H9 (cell line): ENCODE data around the gene KIAA1549. TPM values are rescaled to one million over a fixed set of nuclear protein-coding genes. Genes with fewer than 3 reads are reported as not detected.

Source experiments
- DNase-seq: peaks from one replicate; pipeline ENCODE4 v3.0.0-alpha.2; 2017
- H2AFZ ChIP-seq: one replicate; pipeline ENCODE4 v1.6.1; 2013; ENCODE audit warnings: mild to moderate bottlenecking, low read length, control low read depth, moderate library complexity
- H2AK5ac ChIP-seq: 2 replicates; pipeline ENCODE4 v1.6.1; 2013; ENCODE audit warnings: low read length, control low read depth, mixed read lengths; ENCODE audit not compliant: insufficient read length
- H2BK120ac ChIP-seq: one replicate; pipeline ENCODE4 v1.6.1; 2013; ENCODE audit warnings: low read depth, mild to moderate bottlenecking, low read length, control low read depth, inconsistent platforms; ENCODE audit not compliant: poor library complexity, severe bottlenecking
- H2BK12ac ChIP-seq: 2 replicates; pipeline ENCODE4 v1.6.1; 2013; ENCODE audit warnings: low read length, control low read depth, mixed read lengths, low read depth; ENCODE audit not compliant: insufficient read length
- H2BK15ac ChIP-seq: 2 replicates; pipeline ENCODE4 v1.6.1; 2013; ENCODE audit warnings: low read depth, low read length, control low read depth
- H2BK20ac ChIP-seq: one replicate; pipeline ENCODE4 v1.6.1; 2013; ENCODE audit warnings: low read depth, mild to moderate bottlenecking, low read length, control low read depth, inconsistent platforms; ENCODE audit not compliant: poor library complexity, severe bottlenecking
- H2BK5ac ChIP-seq: 2 replicates; pipeline ENCODE4 v1.6.1; 2013; ENCODE audit warnings: low read length, control low read depth, mixed read lengths; ENCODE audit not compliant: insufficient read length
- H3K14ac ChIP-seq: 2 replicates; pipeline ENCODE4 v1.6.1; 2013; ENCODE audit warnings: low read length, control low read depth; ENCODE audit not compliant: insufficient read depth
- H3K18ac ChIP-seq: 2 replicates; pipeline ENCODE4 v1.6.1; 2013; ENCODE audit warnings: low read depth, mild to moderate bottlenecking, mixed read lengths, low read length, control low read depth; ENCODE audit not compliant: insufficient read length
- H3K23ac ChIP-seq: 2 replicates; pipeline ENCODE4 v1.6.1; 2013; ENCODE audit warnings: low read length, control low read depth, mixed read lengths, low read depth; ENCODE audit not compliant: insufficient read length
- H3K23me2 ChIP-seq: 2 replicates; pipeline ENCODE4 v1.6.1; 2013; ENCODE audit warnings: low read depth, mild to moderate bottlenecking, mixed read lengths, low read length, control low read depth; ENCODE audit not compliant: insufficient read length, poor library complexity, severe bottlenecking
- H3K27ac ChIP-seq: 2 replicates; pipeline ENCODE4 v1.5.1; 2013; ENCODE audit warnings: low read length, control low read depth, mixed read lengths, low read depth; ENCODE audit not compliant: insufficient read length
- H3K27me3 ChIP-seq: 2 replicates; pipeline ENCODE4 v1.6.1; 2013; ENCODE audit warnings: low read length, control low read depth, inconsistent platforms; ENCODE audit not compliant: insufficient read depth
- H3K4ac ChIP-seq: 2 replicates; pipeline ENCODE4 v1.6.1; 2013; ENCODE audit warnings: low read depth, mild to moderate bottlenecking, control low read depth, inconsistent platforms, low read length, moderate library complexity
- H3K4me1 ChIP-seq: 2 replicates; pipeline ENCODE4 v1.6.1; 2013; ENCODE audit warnings: low read length, control low read depth, inconsistent platforms; ENCODE audit not compliant: insufficient read depth
- H3K4me2 ChIP-seq: 2 replicates; pipeline ENCODE4 v1.6.1; 2013; ENCODE audit warnings: low read length, control low read depth, mixed read lengths; ENCODE audit not compliant: insufficient read length, insufficient read depth
- H3K56ac ChIP-seq: 2 replicates; pipeline ENCODE4 v1.6.1; 2013; ENCODE audit warnings: low read depth, mild to moderate bottlenecking, mixed read lengths, low read length, control low read depth; ENCODE audit not compliant: insufficient read length
- H3K79me1 ChIP-seq: 2 replicates; pipeline ENCODE4 v1.6.1; 2013; ENCODE audit warnings: low read depth, mild to moderate bottlenecking, moderate library complexity, low read length, control low read depth, inconsistent platforms; ENCODE audit not compliant: insufficient read depth, poor library complexity, severe bottlenecking
- H3K79me2 ChIP-seq: 2 replicates; pipeline ENCODE4 v1.6.1; 2013; ENCODE audit warnings: low read length, control low read depth, inconsistent platforms; ENCODE audit not compliant: insufficient read depth
- H3K9ac ChIP-seq: 2 replicates; pipeline ENCODE4 v1.6.1; 2013; ENCODE audit warnings: low read length, control low read depth, mixed read lengths; ENCODE audit not compliant: insufficient read length; ENCODE audit errors: extremely low read depth
- H3K9me3 ChIP-seq: one replicate; pipeline ENCODE4 v1.6.1; 2013; ENCODE audit warnings: low read depth, low read length, inconsistent platforms; ENCODE audit not compliant: control insufficient read depth
- H3T11ph ChIP-seq: one replicate; pipeline ENCODE4 v1.6.1; 2013; ENCODE audit warnings: mild to moderate bottlenecking, low read length, control low read depth, inconsistent platforms
- H4K20me1 ChIP-seq: one replicate; pipeline ENCODE4 v1.6.1; 2013; ENCODE audit not compliant: control insufficient read depth, insufficient read length, insufficient read depth
- H4K5ac ChIP-seq: 2 replicates; pipeline ENCODE4 v1.6.1; 2013; ENCODE audit warnings: low read depth, mild to moderate bottlenecking, mixed read lengths, low read length, control low read depth; ENCODE audit not compliant: insufficient read length
- H4K8ac ChIP-seq: replicated peaks from 2 replicates; pipeline ENCODE4 v1.6.1; 2013; ENCODE audit warnings: low read length, control low read depth, mixed read lengths, low read depth; ENCODE audit not compliant: insufficient read length
- H4K91ac ChIP-seq: 2 replicates; pipeline ENCODE4 v1.6.1; 2013; ENCODE audit warnings: low read depth, mild to moderate bottlenecking, moderate library complexity, mixed read lengths, low read length, control low read depth; ENCODE audit not compliant: insufficient read length
- H3K27ac Mint-ChIP-seq, 3 experiments: 2 replicates in 2 of 3; 3 replicates in 1 of 3; pipeline ENCODE4 v1.8.0; 2020 to 2021; ENCODE audit warnings: mixed read lengths in 3 of 3, mild to moderate bottlenecking in 1 of 3, moderate library complexity in 1 of 3
- H3K27me3 Mint-ChIP-seq: 2 replicates; pipeline ENCODE4 v1.8.0; 2021; ENCODE audit warnings: low read depth, mild to moderate bottlenecking, moderate library complexity, mixed read lengths
- H3K36me3 Mint-ChIP-seq, 3 experiments: 2 replicates in 2 of 3; 3 replicates in 1 of 3; pipeline ENCODE4 v1.8.0; 2020 to 2021; ENCODE audit warnings: low read depth in 3 of 3, mixed read lengths in 3 of 3; ENCODE audit not compliant: insufficient read depth in 1 of 3
- H3K4me1 Mint-ChIP-seq, 2 experiments: 2 replicates each; pipeline ENCODE4 v1.8.0; 2020; ENCODE audit warnings: mixed read lengths in 2 of 2
- H3K4me3 Mint-ChIP-seq, 2 experiments: 2 replicates in 1 of 2; 3 replicates in 1 of 2; pipeline ENCODE4 v1.8.0; 2020 to 2021; ENCODE audit warnings: mild to moderate bottlenecking in 2 of 2, mixed read lengths in 2 of 2, moderate library complexity in 1 of 2
- H3K9me3 Mint-ChIP-seq, 2 experiments: 2 replicates in 1 of 2; 3 replicates in 1 of 2; pipeline ENCODE4 v1.8.0; 2020; ENCODE audit warnings: mild to moderate bottlenecking in 2 of 2, mixed read lengths in 2 of 2, moderate library complexity in 1 of 2
- WGBS: extraction: QIAGEN DNeasy Blood & Tissue Kit; methylation state at CpG from one replicate; pipeline ENCODE4 v1.1.7; 2013; ENCODE audit warnings: missing lambda C conversion rate, low lambda C conversion rate, mixed read lengths; ENCODE audit not compliant: insufficient read length; ENCODE audit errors: extremely low coverage; 5-methylcytosine and 5-hydroxymethylcytosine counted together
- total RNA-seq: library from RNA; stranded (reverse); gene quantifications from 2 replicates; pipeline ENCODE4 v1.2.1, GENCODE V29; 2021
- TF ChIP-seq, protein P1 (sequence below): fragments of 200-600 bp; sonication (generic); conservative IDR thresholded peaks from 3 replicates; pipeline ENCODE4 v1.8.0; 2021; ENCODE audit warnings: antibody characterized with exemption, mild to moderate bottlenecking

KIAA1549 gene
- total RNA-seq, 1 experiment from 2014 or later, result 11.9 TPM

DNA sequence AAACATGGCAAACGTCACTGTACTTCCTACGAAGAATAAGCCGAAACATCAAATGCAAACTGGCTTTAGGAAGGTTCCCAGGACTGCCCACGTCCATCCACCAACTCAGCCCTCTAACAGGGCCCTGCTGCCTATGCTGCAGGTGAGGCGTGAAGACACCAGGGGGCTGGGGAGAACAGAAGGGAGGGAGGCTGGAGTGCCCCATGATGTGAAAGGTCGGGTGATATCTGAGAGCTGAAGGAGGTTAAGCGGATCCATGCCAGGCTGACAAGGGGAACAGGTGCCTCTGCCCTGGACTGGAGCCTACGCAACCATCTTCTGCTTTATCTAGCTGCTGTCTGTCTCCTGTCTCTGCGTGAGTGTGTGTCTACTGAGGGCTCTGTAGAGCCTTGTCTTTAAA is 143.0 kb downstream of the KIAA1549 start:
- Histone ChIP-seq H2BK12ac (no peak overlapping the region), H3K4me1 (no peaks in the 10 kb centered on the region), H2BK5ac (no peak overlapping the region), H3K4ac (no peak overlapping the region), H3K4me2 (no peak overlapping the region), H3K23ac (no peak overlapping the region), H3K18ac (no peak overlapping the region), H4K20me1 (no peaks in the 10 kb centered on the region), H3K14ac (no peak overlapping the region), H3K9ac (no peak overlapping the region), H4K8ac (no peak overlapping the region), H4K5ac (no peak overlapping the region), H3K9me3 (no peaks in the 10 kb centered on the region), H3K79me2 (no peaks in the 10 kb centered on the region), H3K27me3 (no peaks in the 10 kb centered on the region), H3K23me2 (no peaks in the 10 kb centered on the region), H2AK5ac (no peak overlapping the region), H2BK20ac (no peak overlapping the region), H3T11ph (no peak overlapping the region), H3K27ac (no peak overlapping the region), H2BK120ac (no peak overlapping the region), H3K79me1 (no peaks in the 10 kb centered on the region), H3K56ac (no peak overlapping the region), H4K91ac (no peak overlapping the region), H2AFZ (no peak overlapping the region), H2BK15ac (no peak overlapping the region)
- no CpG with 5 or more reads among the region's 9 CpGs for WGBS
- no peak overlapping the region for H3K27ac Mint-ChIP-seq
- H3K27me3 Mint-ChIP-seq, result no peaks in the 10 kb centered on the region
- peaks cover 4 to 8% of the 10 kb centered on the region in 2 experiments; a peak in 2 of 4 replicates for H3K4me1 Mint-ChIP-seq
- DNase-seq, result no peak
- peaks cover 9 to 38% (median 19%) of the 10 kb centered on the region in 3 experiments; a peak in 6 of 7 replicates for H3K36me3 Mint-ChIP-seq
- TF ChIP-seq, protein P1, sequence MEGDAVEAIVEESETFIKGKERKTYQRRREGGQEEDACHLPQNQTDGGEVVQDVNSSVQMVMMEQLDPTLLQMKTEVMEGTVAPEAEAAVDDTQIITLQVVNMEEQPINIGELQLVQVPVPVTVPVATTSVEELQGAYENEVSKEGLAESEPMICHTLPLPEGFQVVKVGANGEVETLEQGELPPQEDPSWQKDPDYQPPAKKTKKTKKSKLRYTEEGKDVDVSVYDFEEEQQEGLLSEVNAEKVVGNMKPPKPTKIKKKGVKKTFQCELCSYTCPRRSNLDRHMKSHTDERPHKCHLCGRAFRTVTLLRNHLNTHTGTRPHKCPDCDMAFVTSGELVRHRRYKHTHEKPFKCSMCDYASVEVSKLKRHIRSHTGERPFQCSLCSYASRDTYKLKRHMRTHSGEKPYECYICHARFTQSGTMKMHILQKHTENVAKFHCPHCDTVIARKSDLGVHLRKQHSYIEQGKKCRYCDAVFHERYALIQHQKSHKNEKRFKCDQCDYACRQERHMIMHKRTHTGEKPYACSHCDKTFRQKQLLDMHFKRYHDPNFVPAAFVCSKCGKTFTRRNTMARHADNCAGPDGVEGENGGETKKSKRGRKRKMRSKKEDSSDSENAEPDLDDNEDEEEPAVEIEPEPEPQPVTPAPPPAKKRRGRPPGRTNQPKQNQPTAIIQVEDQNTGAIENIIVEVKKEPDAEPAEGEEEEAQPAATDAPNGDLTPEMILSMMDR, result peak; percentile 43
- no peak overlapping the region for H3K4me3 Mint-ChIP-seq
- H3K9me3 Mint-ChIP-seq, result no peaks in the 10 kb centered on the region
